ENCODE results near the gene NAGS. TPM values are rescaled to one million over a fixed set of nuclear protein-coding genes. Genes with fewer than 3 reads are reported as not detected.
A peak's percentile ranks its signal among the peaks of the same experiment; 100 is the strongest.
"Not testable (repeated sequence)": the region's sequence is repeated elsewhere in the genome, so short reads cannot be mapped to it uniquely, and the experiment has no call there.

Gene NAGS
- total RNA-seq, 1 donor from 2014 or later = 0.60 TPM

GRCh38 chr17:44039829-44040635 is 35.6 kb downstream of the NAGS start:
- H3K36me3 Mint-ChIP-seq (ENCODE audit: low read depth) = peaks cover 26% of the 10 kb centered on the region
- DNase-seq (ENCODE audit: low spot score) = no peak
- intact Hi-C loops (cut with micrococcal nuclease) = no loop called here
- H3K4me3 Mint-ChIP-seq = peak overlapping the region; percentile 44
- H3K27ac Mint-ChIP-seq = peak overlapping the region; percentile 53
- H3K27me3 Mint-ChIP-seq (ENCODE audit: insufficient read depth) = no peaks in the 10 kb centered on the region
- H3K9me3 Mint-ChIP-seq = no peaks in the 10 kb centered on the region
- H3K4me1 Mint-ChIP-seq (ENCODE audit: low read depth) = peaks cover 29% of the 10 kb centered on the region

DNA sequence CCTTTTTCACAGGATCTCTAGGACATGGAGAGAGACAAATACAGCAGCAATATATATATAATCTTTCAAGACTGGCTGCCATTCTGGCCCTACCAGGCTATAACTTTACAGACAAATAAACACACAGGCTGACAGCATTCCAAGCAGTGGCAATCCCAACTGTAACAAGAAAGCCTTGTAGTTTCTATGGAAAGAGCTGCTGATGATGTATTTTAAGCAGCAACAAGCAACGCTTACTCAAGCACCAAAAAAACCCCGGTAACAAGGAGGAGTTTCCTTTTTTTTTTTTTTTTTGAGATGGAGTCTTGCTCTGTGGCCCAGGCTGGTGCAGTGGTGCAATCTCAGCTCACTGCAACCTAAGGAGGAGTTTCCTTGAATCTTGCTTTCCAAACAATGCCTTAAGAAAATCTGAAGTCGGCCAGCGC is 38.9 kb downstream of the NAGS start:
- H3K9me3 Mint-ChIP-seq = no peaks in the 10 kb centered on the region
- intact Hi-C loops (cut with micrococcal nuclease) = no loop called here
- DNase-seq (ENCODE audit: low spot score) = no peak
- H3K4me1 Mint-ChIP-seq (ENCODE audit: low read depth) = peaks cover 29% of the 10 kb centered on the region
- H3K36me3 Mint-ChIP-seq (ENCODE audit: low read depth) = peaks cover 20% of the 10 kb centered on the region
- no peaks in the 10 kb centered on the region for H3K27me3 Mint-ChIP-seq (ENCODE audit: insufficient read depth)
- H3K4me3 Mint-ChIP-seq = no peak overlapping the region
- no peak overlapping the region for H3K27ac Mint-ChIP-seq

GRCh38 chr17:44044071-44044470 is 39.6 kb downstream of the NAGS start:
- no peaks in the 10 kb centered on the region for H3K9me3 Mint-ChIP-seq
- no peak overlapping the region for H3K27ac Mint-ChIP-seq
- no peaks in the 10 kb centered on the region for H3K27me3 Mint-ChIP-seq (ENCODE audit: insufficient read depth)
- H3K36me3 Mint-ChIP-seq (ENCODE audit: low read depth) = peaks cover 22% of the 10 kb centered on the region
- no peak for DNase-seq (ENCODE audit: low spot score)
- peaks cover 29% of the 10 kb centered on the region for H3K4me1 Mint-ChIP-seq (ENCODE audit: low read depth)
- no peak overlapping the region for H3K4me3 Mint-ChIP-seq
- intact Hi-C loops (cut with micrococcal nuclease) = no loop called here

GRCh38 chr17:44045486-44045885 is 41.1 kb downstream of the NAGS start:
- no peaks in the 10 kb centered on the region for H3K27me3 Mint-ChIP-seq (ENCODE audit: insufficient read depth)
- H3K4me3 Mint-ChIP-seq = no peak overlapping the region
- intact Hi-C loops (cut with micrococcal nuclease) = no loop called here
- H3K27ac Mint-ChIP-seq = no peak overlapping the region
- H3K4me1 Mint-ChIP-seq (ENCODE audit: low read depth) = peaks cover 19% of the 10 kb centered on the region
- no peak for DNase-seq (ENCODE audit: low spot score)
- H3K36me3 Mint-ChIP-seq (ENCODE audit: low read depth) = peaks cover 15% of the 10 kb centered on the region
- no peaks in the 10 kb centered on the region for H3K9me3 Mint-ChIP-seq

DNA sequence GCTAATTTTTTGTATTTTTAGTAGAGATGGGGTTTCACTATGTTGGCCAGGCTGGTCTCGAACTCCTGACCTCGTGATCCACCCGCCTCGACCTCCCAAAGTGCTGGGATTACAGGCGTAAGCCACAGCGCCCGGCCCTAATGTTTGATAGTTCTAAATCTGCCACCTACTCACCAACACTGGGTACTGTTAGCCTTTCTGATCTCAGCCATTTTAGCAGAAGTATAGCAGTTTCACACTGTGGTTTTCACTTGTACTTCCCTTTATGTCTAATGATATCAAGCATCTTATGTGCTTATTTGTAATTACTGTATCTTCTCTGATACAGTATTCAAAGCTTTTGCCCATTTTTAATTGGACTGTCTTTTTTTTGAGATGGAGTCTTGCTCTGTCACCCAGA is 42.5 kb downstream of the NAGS start:
- DNase-seq (ENCODE audit: low spot score); H3K4me3 Mint-ChIP-seq; H3K9me3 Mint-ChIP-seq; H3K4me1 Mint-ChIP-seq (ENCODE audit: low read depth); intact Hi-C loops (cut with micrococcal nuclease); H3K27ac Mint-ChIP-seq; H3K27me3 Mint-ChIP-seq (ENCODE audit: insufficient read depth): not testable (repeated sequence)
- H3K36me3 Mint-ChIP-seq (ENCODE audit: low read depth) = peaks cover 14% of the 10 kb centered on the region

DNA sequence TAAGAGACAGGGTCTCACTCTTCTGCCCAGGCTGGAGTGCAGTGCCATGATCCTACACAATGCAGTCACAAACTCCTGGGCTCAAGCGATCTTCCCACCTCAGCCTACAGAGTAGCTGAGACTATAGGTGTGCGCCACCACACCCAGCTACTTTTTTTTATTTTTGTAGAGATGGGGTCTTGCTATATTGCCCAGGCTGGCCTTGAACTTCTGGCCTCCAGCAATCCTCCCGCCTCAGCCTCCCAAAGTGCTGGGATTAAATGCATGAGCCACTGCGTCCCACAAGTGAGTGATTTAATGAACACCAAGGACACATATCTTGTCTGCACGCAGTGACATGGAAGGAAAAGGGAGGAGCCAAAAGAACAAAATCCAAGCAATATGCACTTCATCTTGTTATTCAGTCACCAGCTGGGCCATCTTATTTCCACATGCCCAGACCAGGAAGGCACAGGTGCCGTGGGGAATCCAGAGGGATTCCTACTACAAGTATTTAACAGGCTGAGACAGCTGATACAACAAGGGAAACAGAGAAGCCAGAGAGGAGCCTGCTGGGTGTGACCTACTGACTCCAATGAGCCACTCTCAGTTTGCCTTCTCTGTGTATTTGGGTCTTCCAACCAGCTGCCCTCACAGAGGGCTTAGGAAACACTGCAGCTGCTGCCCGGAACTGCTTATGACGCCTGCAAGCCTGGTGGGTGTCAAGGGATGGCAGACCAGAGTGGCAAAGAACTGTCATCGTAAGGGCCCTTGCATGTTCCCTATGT is 45.1 kb downstream of the NAGS start:
- H3K27ac Mint-ChIP-seq = no peak overlapping the region
- no peaks in the 10 kb centered on the region for H3K9me3 Mint-ChIP-seq
- H3K36me3 Mint-ChIP-seq (ENCODE audit: low read depth) = peaks cover 25% of the 10 kb centered on the region
- intact Hi-C loops (cut with micrococcal nuclease) = no loop called here
- no peak overlapping the region for H3K4me3 Mint-ChIP-seq
- peaks cover 18% of the 10 kb centered on the region for H3K4me1 Mint-ChIP-seq (ENCODE audit: low read depth)
- DNase-seq (ENCODE audit: low spot score) = no peak
- H3K27me3 Mint-ChIP-seq (ENCODE audit: insufficient read depth) = no peaks in the 10 kb centered on the region

GRCh38 chr17:44053125-44053872 is 48.9 kb downstream of the NAGS start:
- Mint-ChIP-seq H3K36me3 (ENCODE audit: low read depth) (peaks cover 27% of the 10 kb centered on the region), H3K9me3 (no peaks in the 10 kb centered on the region), H3K27me3 (ENCODE audit: insufficient read depth) (no peaks in the 10 kb centered on the region), H3K27ac (peak overlapping the region; percentile 53), H3K4me1 (ENCODE audit: low read depth) (peaks cover 19% of the 10 kb centered on the region), H3K4me3 (no peak overlapping the region)
- intact Hi-C loops (cut with micrococcal nuclease) = no loop called here
- no peak for DNase-seq (ENCODE audit: low spot score)

Other genes starting within 250 kb of the NAGS start
- not detected in 2 replicates for gene SOST, start 245.8 kb upstream of the NAGS start, total RNA-seq
- gene DUSP3, start 225.6 kb upstream of the NAGS start, total RNA-seq = 11.7 and 12.0 TPM in 2 replicates
- gene CFAP97D1, start 224.2 kb upstream of the NAGS start, total RNA-seq = not detected in 2 replicates
- gene MPP3, start 171.5 kb upstream of the NAGS start, total RNA-seq = 0.22 and 0.47 TPM in 2 replicates
- gene CD300LG, start 157.4 kb upstream of the NAGS start, total RNA-seq = not detected in 2 replicates
- 0.91 and 1.4 TPM in 2 replicates for gene MPP2, start 97.1 kb upstream of the NAGS start, total RNA-seq
- gene PPY, start 62.1 kb upstream of the NAGS start, total RNA-seq = not detected in 2 replicates
- gene PYY, start 50.7 kb upstream of the NAGS start, total RNA-seq = 0.36 TPM in 1 of 2 replicates, not detected in the other
- 31.6 and 32.8 TPM in 2 replicates for gene TMEM101, start 10.3 kb downstream of the NAGS start, total RNA-seq
- 93.9 and 95.4 TPM in 2 replicates for gene LSM12, start 62.0 kb downstream of the NAGS start, total RNA-seq
- 33.5 and 34.9 TPM in 2 replicates for gene G6PC3, start 66.1 kb downstream of the NAGS start, total RNA-seq
- gene HDAC5, start 119.0 kb downstream of the NAGS start, total RNA-seq = 20.6 and 22.8 TPM in 2 replicates
- gene HROB, start 137.3 kb downstream of the NAGS start, total RNA-seq = 23.0 and 23.1 TPM in 2 replicates
- gene ASB16, start 166.1 kb downstream of the NAGS start, total RNA-seq = 0.31 and 0.42 TPM in 2 replicates
- 17.3 and 18.7 TPM in 2 replicates for gene TMUB2, start 182.3 kb downstream of the NAGS start, total RNA-seq
- 125 and 126 TPM in 2 replicates for gene ATXN7L3, start 195.3 kb downstream of the NAGS start, total RNA-seq
- 201 and 215 TPM in 2 replicates for gene UBTF, start 215.1 kb downstream of the NAGS start, total RNA-seq

Measured in activated T-helper 1 cell treated with anti-CD3 and anti-CD28 coated beads, Interleukin-12 subunit alpha, Interleukin-12 subunit beta, Interleukin-2, Interleukin-4 antibody, amounts not matched to agents 30 ng/mL and 10 ng/mL and 1 ng/mL, durations not matched to agents 14 hours and 24 hours and 36 hours (primary cell).